Dendritic cell treated with granulocyte-macrophage colony-stimulating factor and Interleukin-4, amounts not matched to agents 40 ng/mL and 50 ng/mL, for 4 days (primary cell): ENCODE results near the gene NEURL3.
A peak's percentile ranks its signal among the peaks of the same experiment; 100 is the strongest.
"Not testable (repeated sequence)": the region's sequence is repeated elsewhere in the genome, so short reads cannot be mapped to it uniquely, and the experiment has no call there.

Source experiments
- H3K27ac Mint-ChIP-seq: one replicate; pipeline ENCODE4 v1.8.0; 2022; ENCODE audit warnings: mild to moderate bottlenecking, mixed read lengths
- H3K27me3 Mint-ChIP-seq: one replicate; pipeline ENCODE4 v1.8.0; 2022; ENCODE audit warnings: mild to moderate bottlenecking, mixed read lengths
- H3K36me3 Mint-ChIP-seq: one replicate; pipeline ENCODE4 v1.8.0; 2022; ENCODE audit warnings: low read depth, mixed read lengths
- H3K4me1 Mint-ChIP-seq: one replicate; pipeline ENCODE4 v1.8.0; 2022; ENCODE audit warnings: low read depth, mixed read lengths
- H3K4me3 Mint-ChIP-seq: one replicate; pipeline ENCODE4 v1.8.0; 2022; ENCODE audit warnings: mild to moderate bottlenecking, moderate library complexity, mixed read lengths
- H3K9me3 Mint-ChIP-seq: one replicate; pipeline ENCODE4 v1.8.0; 2022; ENCODE audit warnings: mixed read lengths
- intact Hi-C: fragments of 100-400 bp; cut with micrococcal nuclease; formaldehyde crosslinking; loops from one replicate; pipeline ENCODE4 v1.15.0; 2022

The NEURL3 gene, protein sequence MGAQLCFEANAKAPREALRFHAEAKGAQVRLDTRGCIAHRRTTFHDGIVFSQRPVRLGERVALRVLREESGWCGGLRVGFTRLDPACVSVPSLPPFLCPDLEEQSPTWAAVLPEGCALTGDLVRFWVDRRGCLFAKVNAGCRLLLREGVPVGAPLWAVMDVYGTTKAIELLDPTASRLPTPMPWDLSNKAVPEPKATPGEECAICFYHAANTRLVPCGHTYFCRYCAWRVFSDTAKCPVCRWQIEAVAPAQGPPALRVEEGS

DNA sequence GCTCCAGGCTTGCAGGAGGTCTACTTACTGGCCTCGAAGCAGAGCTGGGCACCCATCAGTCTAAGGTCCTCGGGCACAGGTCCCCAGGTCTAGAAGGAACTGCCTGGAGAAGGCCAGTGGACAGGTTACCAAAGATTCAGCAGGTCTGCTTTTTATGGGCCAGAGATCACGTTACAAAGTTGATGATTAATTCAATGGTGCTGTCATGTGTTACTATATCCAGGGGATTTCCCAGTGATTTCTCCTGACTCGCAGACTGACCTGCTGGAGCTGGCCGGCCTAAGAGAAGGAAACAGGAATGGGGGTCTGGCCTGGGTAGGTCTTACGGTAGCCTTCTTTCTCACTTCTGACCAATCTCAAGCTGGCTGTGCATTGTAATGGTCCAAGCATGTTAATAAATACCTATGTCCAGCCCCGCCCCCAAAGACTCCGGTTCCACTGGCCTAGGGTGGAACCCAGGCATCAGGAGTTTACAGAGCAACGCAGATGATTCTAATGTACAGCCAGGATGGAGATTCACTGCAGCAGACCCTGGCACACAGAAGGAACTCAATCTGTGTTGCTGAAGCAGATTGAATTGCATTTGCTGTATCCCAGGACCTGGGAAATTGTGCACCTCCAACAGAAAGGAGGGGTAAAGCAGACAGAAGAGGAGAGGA is at the start of gene NEURL3:
Gene NEURL3 (minus strand): TSS at position 127 of the 659 bp plus-strand sequence. CDS start 71 bp downstream, at position 56.
- H3K4me3 Mint-ChIP-seq = peak within 1 kb of the TSS; percentile 1
- peaks cover 58% of the 10 kb centered on the region for H3K4me1 Mint-ChIP-seq
- no peaks in the 10 kb centered on the region for H3K36me3 Mint-ChIP-seq
- peak within 1 kb of the TSS; percentile 40 for H3K27ac Mint-ChIP-seq
- no peaks in the 10 kb centered on the region for H3K9me3 Mint-ChIP-seq
- intact Hi-C loops = no loop called here
- H3K27me3 Mint-ChIP-seq = peaks cover 26% of the 10 kb centered on the region

DNA sequence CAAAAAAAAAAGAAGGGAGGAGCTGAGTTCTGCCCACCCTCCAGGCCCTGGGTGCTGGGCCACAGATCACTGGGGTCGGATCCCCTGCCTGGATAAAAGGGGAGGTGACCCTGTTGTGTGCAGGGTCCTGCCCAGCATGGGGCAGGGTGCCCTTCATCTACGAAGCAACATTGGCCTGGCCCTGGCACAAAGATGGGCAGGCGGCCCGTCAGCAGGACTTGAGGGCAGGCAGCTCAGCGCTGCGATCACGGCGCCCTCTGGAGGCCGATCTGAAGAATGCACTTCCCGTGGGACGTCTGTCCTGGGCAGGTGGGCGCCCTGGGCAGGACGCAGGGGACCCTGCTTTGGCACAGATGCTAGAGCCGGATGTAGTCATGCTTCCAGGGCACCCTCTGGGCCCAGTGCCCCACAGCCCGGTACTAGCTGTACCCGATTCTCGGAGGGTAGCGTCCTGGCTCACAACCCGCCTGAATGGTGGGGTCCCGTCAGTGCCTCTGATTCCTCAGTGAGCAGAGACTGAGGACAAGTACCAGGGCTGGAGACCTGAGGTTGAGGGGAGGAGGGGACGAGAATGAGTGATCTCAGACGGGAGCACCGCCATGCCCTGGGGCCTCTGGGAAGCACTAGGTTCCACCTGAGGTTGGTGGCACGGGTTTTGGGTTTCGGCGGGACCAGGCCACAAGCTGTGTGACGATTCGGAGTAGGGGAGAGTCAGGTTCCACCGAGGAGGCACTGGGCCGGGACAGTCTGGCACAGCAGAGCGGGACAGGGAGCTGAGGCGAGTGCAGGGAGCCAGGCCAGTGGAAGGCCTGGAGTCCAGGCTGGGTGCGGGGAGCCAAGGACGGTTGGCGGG is 49.4 kb upstream of the NEURL3 start:
- peaks cover 33% of the 10 kb centered on the region for H3K4me1 Mint-ChIP-seq
- no peak overlapping the region for H3K4me3 Mint-ChIP-seq
- peaks cover 42% of the 10 kb centered on the region for H3K36me3 Mint-ChIP-seq
- peaks cover 7% of the 10 kb centered on the region for H3K9me3 Mint-ChIP-seq
- peaks cover 3% of the 10 kb centered on the region for H3K27me3 Mint-ChIP-seq
- no peak overlapping the region for H3K27ac Mint-ChIP-seq
- intact Hi-C loops = loop anchor here (1.0 kb wide), 1 partner anchor 45 kb away; no protein-coding TSS in a partner anchor

DNA sequence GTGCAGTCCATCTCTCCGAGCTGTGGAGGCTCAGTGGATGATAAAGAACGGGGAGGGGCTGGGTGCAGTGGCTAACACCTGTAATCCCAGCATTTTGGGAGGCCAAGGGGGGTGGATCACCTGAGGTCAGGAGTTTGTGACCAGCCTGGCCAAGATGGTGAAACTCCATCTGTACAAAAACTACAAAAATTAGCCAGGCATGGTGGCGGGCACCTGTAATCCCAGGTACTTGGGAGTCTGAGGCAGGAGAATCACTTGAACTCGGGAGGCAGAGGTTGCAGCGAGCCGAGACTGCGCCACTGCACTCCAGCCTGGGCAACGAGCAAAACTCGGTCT is 48.8 kb upstream of the NEURL3 start:
- not testable (repeated sequence) for H3K9me3 Mint-ChIP-seq, H3K27me3 Mint-ChIP-seq, H3K4me3 Mint-ChIP-seq, H3K27ac Mint-ChIP-seq
- H3K36me3 Mint-ChIP-seq = peaks cover 48% of the 10 kb centered on the region
- intact Hi-C loops = loop anchor here (1.0 kb wide), 1 partner anchor 45 kb away; no protein-coding TSS in a partner anchor
- H3K4me1 Mint-ChIP-seq = peaks cover 33% of the 10 kb centered on the region

DNA sequence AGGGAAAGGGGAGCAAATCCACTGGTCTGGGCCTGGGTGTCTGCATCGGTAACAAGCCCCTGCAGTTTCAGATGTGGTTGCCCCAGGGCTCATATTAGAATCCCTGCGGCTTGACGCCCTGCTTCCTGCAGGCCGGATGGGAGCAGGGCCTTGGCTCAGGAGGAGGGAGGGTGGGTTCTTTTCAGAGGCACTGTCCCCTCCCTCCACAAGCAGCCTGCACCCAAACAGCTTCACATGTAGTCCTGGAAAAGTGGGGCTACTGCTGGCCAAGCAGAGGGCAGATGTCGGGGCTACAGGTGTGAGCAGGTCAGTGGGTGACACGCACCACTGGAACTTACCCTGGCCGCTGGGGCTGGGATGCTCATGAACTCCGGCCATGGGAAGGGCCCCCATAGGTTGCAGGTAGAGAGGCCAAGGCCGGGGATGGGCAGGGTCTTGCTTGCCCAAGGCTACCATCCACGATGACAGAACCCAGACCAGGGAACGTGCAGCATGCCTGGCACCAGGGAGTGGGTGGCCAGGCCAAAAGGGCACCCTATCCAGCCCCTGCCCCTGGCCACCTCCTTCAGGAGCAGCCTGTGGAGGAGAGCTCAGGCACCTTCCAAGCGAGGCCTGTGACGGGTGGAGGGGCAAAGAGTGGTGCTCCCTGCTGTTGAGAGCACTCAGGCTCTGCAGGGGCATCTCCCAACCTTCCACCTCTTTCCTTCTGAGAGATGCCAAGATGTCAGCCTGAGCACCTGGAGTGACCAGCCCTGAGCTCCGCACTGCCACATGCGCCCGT is 48.2 kb upstream of the NEURL3 start:
- intact Hi-C loops = no loop called here
- Mint-ChIP-seq H3K4me1 (peaks cover 33% of the 10 kb centered on the region), H3K27me3 (peaks cover 3% of the 10 kb centered on the region), H3K36me3 (peaks cover 54% of the 10 kb centered on the region), H3K9me3 (peaks cover 7% of the 10 kb centered on the region), H3K27ac (no peak overlapping the region), H3K4me3 (no peak overlapping the region)

DNA sequence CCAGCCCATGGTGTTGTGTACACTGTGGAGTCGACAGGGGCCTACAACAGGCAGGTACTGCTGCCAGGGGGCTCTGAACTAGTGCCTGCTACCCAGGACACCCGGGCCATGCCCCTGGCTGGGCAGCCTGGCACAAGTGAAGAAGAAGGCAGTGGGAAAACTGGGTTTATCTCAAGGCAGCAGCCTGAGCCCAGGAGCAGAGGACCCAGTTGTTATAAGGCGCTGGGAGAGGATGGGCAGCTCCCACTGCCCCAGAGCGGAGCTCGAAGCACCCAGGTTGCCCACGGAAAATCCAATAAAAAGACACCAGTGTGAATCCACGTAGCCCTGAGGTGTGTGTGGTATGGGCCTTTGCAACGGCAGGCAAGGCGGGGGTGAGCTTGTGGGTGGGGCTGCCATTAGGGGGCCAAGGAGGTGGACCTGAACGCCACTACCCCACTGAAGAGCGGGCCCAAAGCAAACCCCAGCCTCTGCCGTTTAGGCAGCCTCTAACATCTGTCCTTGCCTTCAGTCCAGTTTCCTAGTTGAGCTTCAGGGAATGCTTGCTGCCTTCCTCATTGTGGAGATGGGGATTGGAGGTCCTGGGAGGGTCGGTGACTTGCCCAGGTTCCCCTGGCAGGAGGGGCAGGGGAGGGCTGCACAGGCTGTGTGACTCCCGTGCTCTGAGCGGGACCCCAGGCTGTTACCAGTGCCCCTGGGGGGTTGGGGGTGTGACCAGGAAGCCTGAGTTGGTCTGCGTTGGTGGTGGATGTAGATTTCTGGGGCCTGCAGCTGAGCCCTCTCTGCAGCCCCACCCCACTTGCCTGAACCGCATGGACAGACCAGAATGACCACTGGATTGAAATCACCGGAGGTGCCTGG is 47.4 kb upstream of the NEURL3 start:
- no peak overlapping the region for H3K27ac Mint-ChIP-seq
- peaks cover 7% of the 10 kb centered on the region for H3K9me3 Mint-ChIP-seq
- peaks cover 33% of the 10 kb centered on the region for H3K4me1 Mint-ChIP-seq
- peaks cover 62% of the 10 kb centered on the region for H3K36me3 Mint-ChIP-seq
- no peak overlapping the region for H3K4me3 Mint-ChIP-seq
- peaks cover 3% of the 10 kb centered on the region for H3K27me3 Mint-ChIP-seq
- intact Hi-C loops = no loop called here

DNA sequence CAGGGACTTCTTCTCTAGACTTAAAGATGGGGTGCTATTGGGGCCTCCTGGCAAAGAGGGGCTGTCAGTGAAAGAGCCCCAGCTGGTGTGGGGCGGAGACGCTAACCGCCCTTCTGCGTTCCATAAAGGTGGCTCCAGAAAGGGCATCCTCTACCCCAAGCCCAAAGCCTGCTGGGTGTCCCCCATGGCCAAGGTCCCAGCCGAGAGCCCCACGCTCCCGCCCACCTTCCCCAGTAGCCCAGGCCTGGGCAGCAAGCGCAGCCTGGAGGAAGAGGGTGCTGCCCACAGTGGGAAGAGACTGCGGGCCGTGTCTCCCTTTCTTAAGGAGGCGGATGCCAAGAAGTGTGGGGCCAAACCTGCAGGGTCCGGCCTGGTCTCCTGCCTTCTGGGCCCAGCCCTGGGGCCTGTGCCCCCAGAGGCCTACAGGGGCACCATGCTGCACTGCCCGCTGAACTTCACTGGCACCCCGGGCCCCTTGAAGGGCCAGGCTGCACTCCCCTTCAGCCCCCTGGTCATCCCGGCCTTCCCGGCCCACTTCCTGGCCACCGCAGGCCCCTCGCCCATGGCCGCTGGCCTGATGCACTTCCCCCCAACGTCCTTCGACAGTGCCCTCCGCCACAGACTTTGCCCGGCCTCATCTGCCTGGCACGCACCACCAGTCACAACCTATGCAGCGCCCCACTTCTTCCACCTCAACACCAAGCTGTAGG is 46.6 kb upstream of the NEURL3 start:
- Mint-ChIP-seq H3K27me3 (peaks cover 3% of the 10 kb centered on the region), H3K4me1 (peaks cover 35% of the 10 kb centered on the region), H3K27ac (no peak overlapping the region), H3K36me3 (peaks cover 70% of the 10 kb centered on the region), H3K9me3 (peaks cover 2% of the 10 kb centered on the region), H3K4me3 (no peak overlapping the region)
- intact Hi-C loops = no loop called here

DNA sequence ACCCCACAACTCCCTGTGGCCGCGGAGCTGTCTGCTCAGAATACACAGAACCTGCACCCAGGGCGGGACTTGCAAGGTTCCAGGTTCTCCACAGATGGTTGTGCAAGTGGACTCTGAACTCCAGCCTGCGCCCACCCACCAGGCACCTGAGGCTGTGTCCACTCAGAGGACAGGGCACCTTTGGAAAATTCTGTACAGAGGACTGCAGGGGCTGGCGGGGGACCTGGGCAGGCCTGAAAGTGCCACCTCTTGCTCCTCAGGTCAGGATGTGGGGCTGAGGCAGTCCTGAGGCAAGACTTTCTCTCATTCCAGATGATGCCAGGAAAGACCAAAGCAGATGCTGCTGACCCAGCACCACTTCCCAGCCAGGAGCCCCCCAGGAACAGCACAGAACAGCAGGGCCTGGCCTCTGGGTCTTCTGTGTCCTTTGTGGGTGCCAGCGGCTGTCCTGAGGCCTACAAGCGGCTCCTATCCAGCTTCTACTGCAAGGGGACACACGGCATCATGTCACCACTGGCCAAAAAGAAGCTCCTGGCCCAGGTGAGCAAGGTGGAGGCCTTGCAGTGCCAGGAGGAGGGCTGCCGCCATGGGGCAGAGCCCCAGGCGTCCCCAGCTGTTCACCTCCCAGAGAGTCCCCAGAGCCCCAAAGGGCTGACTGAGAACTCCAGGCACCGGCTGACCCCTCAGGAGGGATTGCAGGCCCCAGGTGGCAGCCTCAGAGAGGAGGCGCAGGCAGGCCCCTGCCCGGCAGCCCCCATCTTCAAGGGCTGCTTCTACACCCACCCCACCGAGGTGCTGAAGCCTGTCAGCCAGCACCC is 45.8 kb upstream of the NEURL3 start:
- intact Hi-C loops = no loop called here
- H3K4me3 Mint-ChIP-seq = no peak overlapping the region
- H3K27ac Mint-ChIP-seq = no peak overlapping the region
- peaks cover 77% of the 10 kb centered on the region for H3K36me3 Mint-ChIP-seq
- H3K9me3 Mint-ChIP-seq = no peaks in the 10 kb centered on the region
- peaks cover 3% of the 10 kb centered on the region for H3K27me3 Mint-ChIP-seq
- H3K4me1 Mint-ChIP-seq = peaks cover 37% of the 10 kb centered on the region

DNA sequence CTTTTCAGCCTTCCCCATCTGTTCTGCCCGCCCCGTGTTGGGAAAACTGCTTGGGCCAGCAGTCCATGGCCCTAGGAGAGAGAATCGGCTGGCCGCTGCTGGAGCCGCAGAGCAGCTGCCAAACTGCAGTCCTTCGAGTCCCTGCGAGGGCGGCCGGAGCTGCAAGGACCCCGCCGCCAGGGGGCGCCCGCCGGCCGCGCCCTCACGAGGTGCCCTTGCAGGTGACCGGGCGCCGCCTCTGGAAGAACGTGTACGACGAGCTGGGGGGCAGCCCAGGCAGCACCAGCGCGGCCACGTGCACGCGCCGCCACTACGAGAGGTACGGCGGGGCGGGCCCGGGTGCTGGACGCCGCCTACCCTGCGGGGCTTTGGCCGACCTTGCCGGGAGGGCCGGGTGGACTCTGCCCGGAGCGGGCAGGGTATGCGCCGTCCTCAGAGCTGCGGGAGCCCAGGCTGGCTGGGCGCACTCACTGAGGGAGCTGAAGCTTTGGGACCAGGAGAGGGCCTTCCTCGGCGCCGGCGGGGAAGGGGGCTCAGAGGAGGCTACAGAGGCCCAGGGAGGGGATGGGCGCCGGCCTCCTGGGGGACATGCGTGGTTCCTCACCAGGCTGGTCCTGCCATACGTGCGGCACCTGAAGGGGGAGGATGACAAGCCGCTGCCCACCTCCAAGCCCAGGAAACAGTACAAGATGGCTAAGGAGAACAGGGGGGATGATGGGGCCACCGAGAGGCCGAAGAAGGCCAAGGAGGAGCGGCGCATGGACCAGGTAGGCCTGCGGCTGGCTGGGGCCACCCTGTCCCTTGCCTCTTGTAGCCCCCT is 45.0 kb upstream of the NEURL3 start:
- Mint-ChIP-seq H3K36me3 (peaks cover 86% of the 10 kb centered on the region), H3K27ac (no peak overlapping the region), H3K4me1 (peaks cover 38% of the 10 kb centered on the region), H3K27me3 (peaks cover 3% of the 10 kb centered on the region), H3K4me3 (no peak overlapping the region), H3K9me3 (no peaks in the 10 kb centered on the region)
- intact Hi-C loops = no loop called here

DNA sequence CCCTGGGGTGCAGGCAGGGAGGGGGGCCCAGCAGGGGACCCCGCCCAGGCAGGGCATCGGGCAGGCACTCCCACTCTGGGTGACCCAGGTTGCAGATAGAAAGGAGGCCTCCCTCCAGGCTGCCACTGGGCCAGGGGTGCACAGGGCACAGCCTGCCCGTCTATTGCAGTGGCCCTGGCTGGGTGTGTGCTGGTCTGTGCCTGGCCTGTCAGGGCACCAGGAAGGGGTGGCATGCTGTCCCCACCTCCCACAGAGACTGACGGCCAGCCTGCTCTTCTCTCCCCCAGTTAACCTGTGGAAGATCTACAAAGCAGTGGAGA is 44.3 kb upstream of the NEURL3 start:
- Mint-ChIP-seq H3K36me3 (peaks cover 93% of the 10 kb centered on the region), H3K27ac (no peak overlapping the region), H3K27me3 (no peaks in the 10 kb centered on the region), H3K4me1 (peaks cover 31% of the 10 kb centered on the region), H3K9me3 (no peaks in the 10 kb centered on the region), H3K4me3 (no peak overlapping the region)
- intact Hi-C loops = no loop called here

DNA sequence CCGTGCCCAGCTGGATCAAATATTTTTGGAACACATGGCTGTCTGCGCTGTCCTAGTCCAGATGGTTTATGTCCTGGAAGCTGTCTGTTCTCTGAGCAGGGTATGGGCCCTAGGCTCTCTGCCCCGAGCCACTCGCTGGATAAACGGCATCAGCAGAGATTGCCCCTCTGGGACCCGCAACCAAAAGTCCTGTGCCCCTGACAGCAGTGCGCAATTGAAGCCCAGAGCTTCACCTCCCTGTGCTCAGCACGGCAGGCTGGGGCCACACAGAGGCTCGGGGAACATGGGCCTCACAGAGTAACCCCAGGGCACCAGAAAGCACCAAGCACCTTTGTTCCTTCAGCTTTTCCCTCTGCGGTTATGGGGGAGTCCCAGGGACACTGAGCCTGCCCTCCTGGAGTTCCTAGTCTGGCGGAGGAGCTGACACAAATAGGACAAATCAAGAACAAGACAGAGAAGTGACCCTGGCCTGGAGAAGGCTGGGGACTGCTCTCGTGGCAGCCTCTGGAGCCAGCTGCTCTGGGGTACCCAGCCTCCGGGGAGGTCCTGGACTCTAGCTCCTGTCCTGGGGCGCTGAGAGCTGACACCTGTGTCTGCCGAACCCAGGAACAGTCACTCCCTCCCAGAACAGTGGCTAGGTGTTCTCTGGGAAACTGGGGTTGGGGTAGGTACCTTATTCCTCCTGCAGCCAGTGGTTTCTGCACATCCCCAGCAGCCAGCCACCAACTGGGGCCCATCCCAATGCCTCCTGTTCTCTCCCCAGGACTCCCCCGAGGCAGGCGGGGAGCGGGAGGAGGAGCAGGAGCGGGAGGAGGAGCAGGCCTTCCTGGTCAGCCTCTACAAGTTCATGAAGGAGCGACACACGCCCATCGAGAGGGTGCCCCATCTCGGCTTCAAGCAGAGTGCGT is 43.7 kb upstream of the NEURL3 start:
- Mint-ChIP-seq H3K4me1 (peaks cover 27% of the 10 kb centered on the region), H3K27ac (no peak overlapping the region), H3K27me3 (no peaks in the 10 kb centered on the region), H3K4me3 (no peak overlapping the region), H3K36me3 (peaks cover 99% of the 10 kb centered on the region), H3K9me3 (no peaks in the 10 kb centered on the region)
- intact Hi-C loops = no loop called here

DNA sequence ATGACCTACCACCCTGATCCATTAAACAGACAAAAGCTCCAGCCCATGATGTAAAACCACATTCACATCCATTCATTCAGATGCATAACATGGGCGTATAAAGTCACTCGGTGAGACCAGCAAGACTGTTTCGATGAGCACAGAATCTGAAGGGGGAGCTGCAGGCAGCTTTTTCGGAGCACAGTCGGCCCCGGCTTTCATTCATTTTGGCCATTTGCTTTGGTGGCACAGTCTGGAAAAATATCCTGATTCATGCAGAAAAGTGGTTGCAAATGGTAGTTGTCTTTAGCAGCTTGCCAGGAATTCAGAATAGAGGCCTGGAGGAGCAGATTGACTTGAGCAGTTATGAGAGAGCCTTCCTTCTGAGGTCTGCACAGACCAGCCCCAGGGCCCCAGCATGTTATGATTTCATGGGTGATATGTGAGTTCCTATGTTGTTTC is 42.6 kb upstream of the NEURL3 start:
- Mint-ChIP-seq H3K27ac (no peak overlapping the region), H3K36me3 (peaks cover 100% of the 10 kb centered on the region), H3K4me3 (no peak overlapping the region), H3K4me1 (peaks cover 25% of the 10 kb centered on the region), H3K27me3 (no peaks in the 10 kb centered on the region), H3K9me3 (no peaks in the 10 kb centered on the region)
- intact Hi-C loops = no loop called here
